Caco-2 (cell line): ENCODE results near the gene BRINP1. TPM values are rescaled to one million over a fixed set of nuclear protein-coding genes. Genes with fewer than 3 reads are reported as not detected.

Experiments used
- BruUV-seq: library from RNA; stranded (reverse); fragments of 400-500 nt; replicated peaks from 2 replicates; lab custom pipeline; 2021; lab: Mats Ljungman, UMichigan
- CTCF ChIA-PET: fragments of 300-600 bp; sonication (Branson Sonifier 250); formaldehyde crosslinking; loops from one replicate; lab custom pipeline; 2022; ENCODE audit warnings: antibody characterized with exemption; lab: Charles Lee
- POLR2A ChIA-PET: fragments of 300-600 bp; sonication (Branson Sonifier 250); formaldehyde crosslinking; loops from one replicate; lab custom pipeline; 2022; ENCODE audit warnings: antibody characterized with exemption; lab: Charles Lee
- DNase-seq, 2 experiments: peaks; one replicate each; pipeline versions ENCODE4 v3.0.0 to v3.0.0-alpha.2; 2020 to 2022
- H3K27me3 ChIP-seq: replicated peaks from 2 replicates; pipeline ENCODE4 v1.6.0; 2011; ENCODE audit warnings: low read length; ENCODE audit not compliant: control insufficient read depth, insufficient read depth
- H3K36me3 ChIP-seq: 2 replicates; pipeline ENCODE4 v1.5.1; 2011; ENCODE audit warnings: low read length; ENCODE audit not compliant: control insufficient read depth, insufficient read depth
- H3K4me1 ChIP-seq: fragments of 250-450 bp; sonication (Bioruptor Pico); 2 replicates; pipeline ENCODE4 v1.5.1; 2020; ENCODE audit warnings: mild to moderate bottlenecking
- H3K4me3 ChIP-seq: 2 replicates; pipeline ENCODE4 v1.5.1; 2011; ENCODE audit warnings: low read depth, mild to moderate bottlenecking, control low read depth, low read length
- H3K9me3 ChIP-seq: fragments of 250-450 bp; sonication (Bioruptor Pico); 2 replicates; pipeline ENCODE4 v1.5.1; 2020; ENCODE audit warnings: mild to moderate bottlenecking, moderate library complexity
- H3K27ac Mint-ChIP-seq: one replicate; pipeline ENCODE4 v1.8.0; 2022; ENCODE audit warnings: mixed read lengths; ENCODE audit not compliant: unreplicated experiment
- H3K27me3 Mint-ChIP-seq: one replicate; pipeline ENCODE4 v1.8.0; 2022; ENCODE audit warnings: mixed read lengths; ENCODE audit not compliant: insufficient read depth, unreplicated experiment
- H3K36me3 Mint-ChIP-seq: one replicate; pipeline ENCODE4 v1.8.0; 2022; ENCODE audit warnings: mild to moderate bottlenecking, mixed read lengths; ENCODE audit not compliant: insufficient read depth, unreplicated experiment
- H3K4me1 Mint-ChIP-seq: one replicate; pipeline ENCODE4 v1.8.0; 2022; ENCODE audit warnings: low read depth, mixed read lengths; ENCODE audit not compliant: unreplicated experiment
- H3K4me3 Mint-ChIP-seq: one replicate; pipeline ENCODE4 v1.8.0; 2022; ENCODE audit warnings: mild to moderate bottlenecking, moderate library complexity, mixed read lengths; ENCODE audit not compliant: unreplicated experiment
- H3K9me3 Mint-ChIP-seq: one replicate; pipeline ENCODE4 v1.8.0; 2022; ENCODE audit warnings: mixed read lengths; ENCODE audit not compliant: unreplicated experiment
- intact Hi-C: fragments of 100-400 bp; cut with micrococcal nuclease; formaldehyde crosslinking; loops from one replicate; pipeline ENCODE4 v1.10.0; 2022; ENCODE audit not compliant: unreplicated experiment
- total RNA-seq: library from RNA; stranded (reverse); gene quantifications from 2 replicates; pipeline ENCODE4 v1.2.3, GENCODE V29; 2022
- TF ChIP-seq, protein P1 (sequence below), 2 experiments: fragments of 200-600 bp in 1 of 2; IDR thresholded peaks; 1 replicate in 1 of 2; 2 replicates in 1 of 2; pipeline versions ENCODE4 v1.5.1 to v1.8.0; 2011 to 2022; ENCODE audit warnings: antibody characterized with exemption in 1 of 2, control low read depth in 1 of 2, inconsistent platforms in 1 of 2, low read depth in 1 of 2, low read length in 1 of 2, mild to moderate bottlenecking in 1 of 2, moderate library complexity in 1 of 2; ENCODE audit not compliant: insufficient read depth in 1 of 2, severe bottlenecking in 1 of 2, unreplicated experiment in 1 of 2

BRINP1 gene
- total RNA-seq, 1 experiment from 2014 or later = not detected

DNA sequence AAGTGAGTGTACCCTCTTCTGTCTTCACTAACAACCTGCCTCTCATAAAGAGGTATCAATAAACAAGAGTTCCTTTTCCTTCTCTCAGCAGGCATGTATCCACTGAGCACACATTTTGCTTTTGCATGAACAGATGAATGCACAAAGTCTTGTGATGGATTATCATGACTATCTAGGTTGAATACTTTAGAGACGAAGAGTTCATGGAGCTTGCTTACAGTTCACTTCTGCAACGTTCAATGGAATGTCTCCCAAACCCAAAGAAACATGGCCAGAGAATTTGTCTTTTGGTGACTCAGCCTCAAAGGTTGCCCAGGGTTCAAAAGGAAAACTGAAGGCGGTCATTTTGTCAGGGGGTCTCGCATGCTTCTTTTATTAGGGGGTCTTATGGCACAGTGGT lies 55.4 kb downstream of the BRINP1 start:
- Histone ChIP-seq H3K4me1 (no peaks in the 10 kb centered on the region), H3K27me3 (no peaks in the 10 kb centered on the region), H3K36me3 (no peaks in the 10 kb centered on the region), H3K9me3 (no peaks in the 10 kb centered on the region), H3K4me3 (no peak overlapping the region)
- no peak for DNase-seq
- no peaks in the 10 kb centered on the region for H3K4me1 Mint-ChIP-seq
- BruUV-seq = no TSS peak
- no peaks in the 10 kb centered on the region for H3K36me3 Mint-ChIP-seq
- CTCF ChIA-PET = no interaction called here
- no peak overlapping the region for H3K27ac Mint-ChIP-seq
- H3K27me3 Mint-ChIP-seq = no peaks in the 10 kb centered on the region
- H3K9me3 Mint-ChIP-seq = no peaks in the 10 kb centered on the region
- TF ChIP-seq, protein P1, sequence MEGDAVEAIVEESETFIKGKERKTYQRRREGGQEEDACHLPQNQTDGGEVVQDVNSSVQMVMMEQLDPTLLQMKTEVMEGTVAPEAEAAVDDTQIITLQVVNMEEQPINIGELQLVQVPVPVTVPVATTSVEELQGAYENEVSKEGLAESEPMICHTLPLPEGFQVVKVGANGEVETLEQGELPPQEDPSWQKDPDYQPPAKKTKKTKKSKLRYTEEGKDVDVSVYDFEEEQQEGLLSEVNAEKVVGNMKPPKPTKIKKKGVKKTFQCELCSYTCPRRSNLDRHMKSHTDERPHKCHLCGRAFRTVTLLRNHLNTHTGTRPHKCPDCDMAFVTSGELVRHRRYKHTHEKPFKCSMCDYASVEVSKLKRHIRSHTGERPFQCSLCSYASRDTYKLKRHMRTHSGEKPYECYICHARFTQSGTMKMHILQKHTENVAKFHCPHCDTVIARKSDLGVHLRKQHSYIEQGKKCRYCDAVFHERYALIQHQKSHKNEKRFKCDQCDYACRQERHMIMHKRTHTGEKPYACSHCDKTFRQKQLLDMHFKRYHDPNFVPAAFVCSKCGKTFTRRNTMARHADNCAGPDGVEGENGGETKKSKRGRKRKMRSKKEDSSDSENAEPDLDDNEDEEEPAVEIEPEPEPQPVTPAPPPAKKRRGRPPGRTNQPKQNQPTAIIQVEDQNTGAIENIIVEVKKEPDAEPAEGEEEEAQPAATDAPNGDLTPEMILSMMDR (IDR thresholded peaks at IDR 0.05; ENCODE audit: insufficient read depth in 1 of 2, low read depth in 1 of 2, low read length in 1 of 2, severe bottlenecking in 1 of 2, unreplicated experiment in 1 of 2) = no peak
- intact Hi-C loops = no loop called here
- POLR2A ChIA-PET = no interaction called here
- no peak overlapping the region for H3K4me3 Mint-ChIP-seq

DNA sequence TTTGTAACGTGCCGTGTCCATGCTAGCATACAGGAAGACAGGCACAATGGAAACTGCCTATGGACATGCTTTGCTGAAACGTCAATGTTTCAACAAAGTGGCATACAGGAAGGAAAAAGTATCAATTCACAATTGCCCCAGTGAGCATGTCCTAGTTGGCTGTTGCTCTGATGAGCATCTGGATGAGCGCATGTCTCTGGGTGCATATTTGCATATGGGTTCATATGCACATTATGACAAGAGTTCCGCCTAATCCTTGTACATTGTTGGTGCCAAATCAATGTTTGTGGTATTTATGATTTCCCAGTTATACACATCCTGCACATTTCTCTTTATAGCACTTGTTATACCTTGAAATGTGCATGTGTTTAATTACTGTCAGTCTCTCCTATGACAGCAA lies 58.5 kb downstream of the BRINP1 start:
- H3K36me3 ChIP-seq = no peaks in the 10 kb centered on the region
- POLR2A ChIA-PET = no interaction called here
- H3K9me3 ChIP-seq = no peaks in the 10 kb centered on the region
- Mint-ChIP-seq H3K4me1 (no peaks in the 10 kb centered on the region), H3K27ac (no peak overlapping the region), H3K36me3 (no peaks in the 10 kb centered on the region), H3K4me3 (no peak overlapping the region), H3K9me3 (no peaks in the 10 kb centered on the region), H3K27me3 (peaks cover 5% of the 10 kb centered on the region)
- intact Hi-C loops = no loop called here
- CTCF ChIA-PET = no interaction called here
- BruUV-seq = no TSS peak
- no peaks in the 10 kb centered on the region for H3K27me3 ChIP-seq
- DNase-seq = no peak
- TF ChIP-seq, protein P1 (IDR thresholded peaks at IDR 0.05; ENCODE audit: insufficient read depth in 1 of 2, low read depth in 1 of 2, low read length in 1 of 2, severe bottlenecking in 1 of 2, unreplicated experiment in 1 of 2) = no peak
- H3K4me1 ChIP-seq = no peaks in the 10 kb centered on the region
- H3K4me3 ChIP-seq = no peak overlapping the region

DNA sequence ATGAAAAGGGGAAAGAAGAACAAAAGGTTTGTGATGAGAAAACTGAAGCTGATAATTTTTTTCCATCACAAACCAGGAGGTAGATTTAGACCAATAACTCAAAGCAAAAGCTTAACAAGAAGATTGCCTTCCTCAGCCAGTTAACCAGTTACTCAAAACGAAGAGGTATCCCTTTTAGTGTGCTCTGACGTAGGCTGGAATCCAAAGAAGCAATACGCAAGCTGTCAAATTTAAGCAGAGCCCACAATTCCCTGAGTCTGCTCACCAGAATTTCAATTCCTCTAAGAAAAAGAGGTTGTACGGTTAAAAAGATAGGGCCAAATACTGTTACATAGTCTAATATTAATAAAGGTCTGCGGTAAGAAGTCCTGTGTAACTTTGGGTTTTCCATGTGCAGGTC lies 61.8 kb downstream of the BRINP1 start:
- CTCF ChIA-PET = no interaction called here
- no peak for DNase-seq
- no peaks in the 10 kb centered on the region for H3K27me3 ChIP-seq
- Mint-ChIP-seq H3K9me3 (no peaks in the 10 kb centered on the region), H3K27ac (no peak overlapping the region), H3K4me1 (no peaks in the 10 kb centered on the region), H3K4me3 (no peak overlapping the region), H3K36me3 (no peaks in the 10 kb centered on the region), H3K27me3 (peaks cover 9% of the 10 kb centered on the region)
- POLR2A ChIA-PET = no interaction called here
- H3K9me3 ChIP-seq = no peaks in the 10 kb centered on the region
- intact Hi-C loops = no loop called here
- H3K4me1 ChIP-seq = no peaks in the 10 kb centered on the region
- BruUV-seq = no TSS peak
- no peaks in the 10 kb centered on the region for H3K36me3 ChIP-seq
- TF ChIP-seq, protein P1 (IDR thresholded peaks at IDR 0.05; ENCODE audit: insufficient read depth in 1 of 2, low read depth in 1 of 2, low read length in 1 of 2, severe bottlenecking in 1 of 2, unreplicated experiment in 1 of 2) = no peak
- H3K4me3 ChIP-seq = no peak overlapping the region
